ENCODE measurements around the gene STYK1.

The STYK1 gene

GRCh38 chr12:10673659-10674384, at the start of gene STYK1:
TSS of gene STYK1 (minus strand) at chr12:10674052. CDS start at chr12:10634618, 39,434 bp downstream.
- DNase-seq (ENCODE audit: low spot score): peak; percentile 27

- peak; percentile 64 for DNase-seq (ENCODE audit: low spot score)
These were observed 49.3 kb upstream of the STYK1 start, which contains the start of gene YBX3 for GRCh38 chr12:10722905-10723746. TSS of gene YBX3 (minus strand) at chr12:10723323. CDS start at chr12:10723111, 212 bp downstream.

- DNase-seq (ENCODE audit: low spot score): peak; percentile 28
These were observed 48.7 kb upstream of the STYK1 start for GRCh38 chr12:10722502-10722904.

GRCh38 chr12:10721651-10722501, 48.0 kb upstream of the STYK1 start:
- DNase-seq (ENCODE audit: low spot score): peak; percentile 57

- DNase-seq (ENCODE audit: low spot score): no peak
These were observed 47.3 kb upstream of the STYK1 start for GRCh38 chr12:10720974-10721650.

- DNase-seq (ENCODE audit: low spot score): no peak
These were observed 45.6 kb upstream of the STYK1 start for GRCh38 chr12:10719482-10719881.

- no peak for DNase-seq (ENCODE audit: low spot score)
These were observed 44.5 kb upstream of the STYK1 start for GRCh38 chr12:10718279-10718821.

- no peak for DNase-seq (ENCODE audit: low spot score)
These were observed 43.6 kb upstream of the STYK1 start for GRCh38 chr12:10717410-10717809.

GRCh38 chr12:10716704-10717315, 43.0 kb upstream of the STYK1 start:
- DNase-seq (ENCODE audit: low spot score): peak; percentile 50

- no peak for DNase-seq (ENCODE audit: low spot score)
These were observed 42.4 kb upstream of the STYK1 start for GRCh38 chr12:10716277-10716676.

GRCh38 chr12:10715491-10715890, 41.6 kb upstream of the STYK1 start:
- DNase-seq (ENCODE audit: low spot score): no peak

GRCh38 chr12:10709808-10710207, 36.0 kb upstream of the STYK1 start:
- no peak for DNase-seq (ENCODE audit: low spot score)

- DNase-seq (ENCODE audit: low spot score): no peak
These were observed 35.0 kb upstream of the STYK1 start for GRCh38 chr12:10708862-10709261.

- no peak for DNase-seq (ENCODE audit: low spot score)
These were observed 31.8 kb upstream of the STYK1 start for GRCh38 chr12:10705655-10706054.

GRCh38 chr12:10701843-10702242, 28.0 kb upstream of the STYK1 start:
- DNase-seq (ENCODE audit: low spot score): no peak

GRCh38 chr12:10701131-10701681, 27.4 kb upstream of the STYK1 start:
- DNase-seq (ENCODE audit: low spot score): no peak

GRCh38 chr12:10700581-10700980, 26.7 kb upstream of the STYK1 start:
- DNase-seq (ENCODE audit: low spot score): no peak

- no peak for DNase-seq (ENCODE audit: low spot score)
These were observed 24.0 kb upstream of the STYK1 start for GRCh38 chr12:10697862-10698261.

- no peak for DNase-seq (ENCODE audit: low spot score)
These were observed 23.3 kb upstream of the STYK1 start for GRCh38 chr12:10697156-10697555.

GRCh38 chr12:10690906-10691305, 17.1 kb upstream of the STYK1 start:
- no peak for DNase-seq (ENCODE audit: low spot score)

GRCh38 chr12:10689146-10689545, 15.3 kb upstream of the STYK1 start:
- DNase-seq (ENCODE audit: low spot score): no peak

All from COLO829 (cell line).